ENCODE measurements around the gene NDUFB6.
"Not testable (repeated sequence)": the region's sequence is repeated elsewhere in the genome, so short reads cannot be mapped to it uniquely, and the experiment has no call there.

The NDUFB6 gene

DNA sequence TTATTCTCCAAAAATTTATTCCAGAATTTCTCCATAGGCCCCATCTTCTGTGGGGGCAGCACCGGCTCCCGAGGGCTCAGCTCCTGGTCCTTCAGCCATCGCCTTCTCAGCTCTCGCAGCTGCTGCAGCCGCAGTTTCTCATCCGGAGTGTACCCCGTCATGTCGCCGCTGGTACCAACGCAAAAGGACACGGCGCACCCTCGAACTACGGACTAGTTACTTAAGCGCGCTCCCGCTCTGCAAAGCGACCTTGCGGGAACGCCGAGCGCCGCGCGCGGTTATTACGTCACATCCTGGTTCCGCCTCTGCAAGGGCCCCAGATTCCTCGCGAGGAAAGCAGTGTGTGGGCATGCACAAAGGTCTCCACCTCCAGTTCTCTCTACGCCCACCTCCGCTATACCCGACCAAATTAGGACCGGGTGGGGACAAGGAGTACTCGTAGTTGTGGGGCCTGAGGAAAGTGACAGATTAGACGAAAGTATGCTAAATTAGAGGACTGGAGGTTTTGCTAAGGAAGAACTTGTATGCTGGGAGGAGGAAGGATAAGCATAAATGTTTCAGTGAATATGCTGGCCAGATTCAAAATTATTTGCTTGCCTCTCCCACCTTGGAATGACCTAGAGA, at the start of gene NDUFB6:
TSS of gene NDUFB6 (minus strand) at position 260 of the 624 bp plus-strand sequence. CDS start at position 161, 99 bp downstream.
- H3K36me3 ChIP-seq (ENCODE audit: control insufficient read depth in 1 of 2, insufficient read depth in 2 of 2, low read length in 2 of 2): peaks cover 0 to 3% of the 10 kb centered on the region in 2 donors
- H3K27ac ChIP-seq (ENCODE audit: low read length): peak within 1 kb of the TSS; percentile 91
- H3K4me3 ChIP-seq (ENCODE audit: low read depth in 1 of 2, low read length in 2 of 2): peak within 1 kb of the TSS; percentile 97 to 99

GRCh38 chr9:32618261-32618660, 45.3 kb upstream of the NDUFB6 start:
- no peak overlapping the region for H3K27ac ChIP-seq (ENCODE audit: low read length)
- no peaks in the 10 kb centered on the region for H3K27me3 ChIP-seq (ENCODE audit: low read depth, low read length)
- no peaks in the 10 kb centered on the region for H3K9me3 ChIP-seq (ENCODE audit: control insufficient read depth in 1 of 2, low read length in 2 of 2)
- no peaks in the 10 kb centered on the region for H3K4me1 ChIP-seq (ENCODE audit: control insufficient read depth in 1 of 2, insufficient read depth in 2 of 2, low read length in 2 of 2)
- no peak overlapping the region for H3K4me3 ChIP-seq (ENCODE audit: low read depth in 1 of 2, low read length in 2 of 2)
- H3K36me3 ChIP-seq (ENCODE audit: control insufficient read depth in 1 of 2, insufficient read depth in 2 of 2, low read length in 2 of 2): no peaks in the 10 kb centered on the region

More for the DNA sequence above, at the start of gene NDUFB6:
- Histone ChIP-seq H3K4me1 (ENCODE audit: control insufficient read depth in 1 of 2, insufficient read depth in 2 of 2, low read length in 2 of 2) (peaks cover 7 to 22% of the 10 kb centered on the region in 2 donors), H3K27me3 (ENCODE audit: low read depth, low read length) (no peaks in the 10 kb centered on the region), H3K9me3 (ENCODE audit: control insufficient read depth in 1 of 2, low read length in 2 of 2) (no peaks in the 10 kb centered on the region)

- Histone ChIP-seq H3K4me1 (ENCODE audit: control insufficient read depth in 1 of 2, insufficient read depth in 2 of 2, low read length in 2 of 2) (no peaks in the 10 kb centered on the region), H3K36me3 (ENCODE audit: control insufficient read depth in 1 of 2, insufficient read depth in 2 of 2, low read length in 2 of 2) (no peaks in the 10 kb centered on the region), H3K4me3 (ENCODE audit: low read depth in 1 of 2, low read length in 2 of 2) (no peak overlapping the region), H3K9me3 (ENCODE audit: control insufficient read depth in 1 of 2, low read length in 2 of 2) (peaks cover 0 to 5% of the 10 kb centered on the region in 2 donors), H3K27me3 (ENCODE audit: low read depth, low read length) (no peaks in the 10 kb centered on the region), H3K27ac (ENCODE audit: low read length) (no peak overlapping the region)
Observed at GRCh38 chr9:32606811-32607210, 33.9 kb upstream of the NDUFB6 start.

DNA sequence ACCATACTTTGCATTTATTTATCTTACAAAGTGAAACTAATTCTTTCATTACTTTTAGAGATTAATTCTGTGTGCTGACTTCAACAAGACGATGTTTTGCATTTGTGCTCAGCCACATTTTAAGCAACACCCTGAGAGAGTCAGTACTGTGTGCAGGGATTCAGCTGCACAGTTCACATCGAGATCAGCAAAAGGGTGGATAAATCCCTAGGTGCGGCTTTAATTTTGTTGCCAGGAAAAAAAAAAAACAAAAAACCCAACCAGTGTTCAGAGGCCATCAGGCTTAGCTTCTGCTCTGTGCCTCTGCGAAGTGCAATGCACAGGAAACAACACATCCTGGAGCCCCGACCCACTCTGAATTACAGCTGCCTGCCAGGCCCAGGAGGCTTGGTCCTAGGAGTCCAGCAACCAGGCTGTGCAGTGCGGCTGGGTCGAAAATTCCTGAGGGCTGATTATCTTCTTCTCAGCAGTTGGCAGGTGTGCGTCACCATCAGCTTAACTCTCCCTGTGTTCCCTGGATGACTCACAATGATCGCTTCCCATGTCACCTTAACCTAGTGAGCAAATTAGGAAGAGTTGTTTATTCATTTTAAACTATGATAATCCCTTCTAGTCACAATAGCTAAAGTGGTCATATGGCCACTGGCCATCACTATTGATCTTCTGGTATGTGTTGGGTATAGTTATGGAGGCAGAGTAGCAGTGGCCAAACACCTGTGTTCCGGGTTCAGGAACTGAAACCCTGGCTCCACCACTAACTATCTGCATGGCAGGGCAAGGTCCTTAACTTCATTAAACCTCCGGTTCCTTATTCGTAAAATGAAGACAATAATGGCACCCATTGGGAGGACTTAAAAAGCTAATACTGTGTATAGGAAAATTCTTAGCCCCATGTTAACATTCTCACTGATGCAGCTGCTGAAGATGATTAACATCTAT, 31.2 kb upstream of the NDUFB6 start:
- Histone ChIP-seq H3K27ac (ENCODE audit: low read length) (no peak overlapping the region), H3K4me3 (ENCODE audit: low read depth in 1 of 2, low read length in 2 of 2) (no peak overlapping the region), H3K9me3 (ENCODE audit: control insufficient read depth in 1 of 2, low read length in 2 of 2) (peaks cover 0 to 5% of the 10 kb centered on the region in 2 donors), H3K4me1 (ENCODE audit: control insufficient read depth in 1 of 2, insufficient read depth in 2 of 2, low read length in 2 of 2) (no peaks in the 10 kb centered on the region), H3K27me3 (ENCODE audit: low read depth, low read length) (no peaks in the 10 kb centered on the region), H3K36me3 (ENCODE audit: control insufficient read depth in 1 of 2, insufficient read depth in 2 of 2, low read length in 2 of 2) (no peaks in the 10 kb centered on the region)

GRCh38 chr9:32599021-32599420, 26.1 kb upstream of the NDUFB6 start:
- H3K27me3 ChIP-seq (ENCODE audit: low read depth, low read length); H3K9me3 ChIP-seq (ENCODE audit: control insufficient read depth in 1 of 2, low read length in 2 of 2); H3K4me3 ChIP-seq (ENCODE audit: low read depth in 1 of 2, low read length in 2 of 2); H3K36me3 ChIP-seq (ENCODE audit: control insufficient read depth in 1 of 2, insufficient read depth in 2 of 2, low read length in 2 of 2); H3K4me1 ChIP-seq (ENCODE audit: control insufficient read depth in 1 of 2, insufficient read depth in 2 of 2, low read length in 2 of 2); H3K27ac ChIP-seq (ENCODE audit: low read length): not testable (repeated sequence)

GRCh38 chr9:32596936-32597335, 24.0 kb upstream of the NDUFB6 start:
- no peaks in the 10 kb centered on the region for H3K9me3 ChIP-seq (ENCODE audit: control insufficient read depth in 1 of 2, low read length in 2 of 2)
- no peaks in the 10 kb centered on the region for H3K27me3 ChIP-seq (ENCODE audit: low read depth, low read length)
- H3K36me3 ChIP-seq (ENCODE audit: control insufficient read depth in 1 of 2, insufficient read depth in 2 of 2, low read length in 2 of 2): no peaks in the 10 kb centered on the region
- no peak overlapping the region for H3K27ac ChIP-seq (ENCODE audit: low read length)
- H3K4me3 ChIP-seq (ENCODE audit: low read depth in 1 of 2, low read length in 2 of 2): no peak overlapping the region
- no peaks in the 10 kb centered on the region for H3K4me1 ChIP-seq (ENCODE audit: control insufficient read depth in 1 of 2, insufficient read depth in 2 of 2, low read length in 2 of 2)

DNA sequence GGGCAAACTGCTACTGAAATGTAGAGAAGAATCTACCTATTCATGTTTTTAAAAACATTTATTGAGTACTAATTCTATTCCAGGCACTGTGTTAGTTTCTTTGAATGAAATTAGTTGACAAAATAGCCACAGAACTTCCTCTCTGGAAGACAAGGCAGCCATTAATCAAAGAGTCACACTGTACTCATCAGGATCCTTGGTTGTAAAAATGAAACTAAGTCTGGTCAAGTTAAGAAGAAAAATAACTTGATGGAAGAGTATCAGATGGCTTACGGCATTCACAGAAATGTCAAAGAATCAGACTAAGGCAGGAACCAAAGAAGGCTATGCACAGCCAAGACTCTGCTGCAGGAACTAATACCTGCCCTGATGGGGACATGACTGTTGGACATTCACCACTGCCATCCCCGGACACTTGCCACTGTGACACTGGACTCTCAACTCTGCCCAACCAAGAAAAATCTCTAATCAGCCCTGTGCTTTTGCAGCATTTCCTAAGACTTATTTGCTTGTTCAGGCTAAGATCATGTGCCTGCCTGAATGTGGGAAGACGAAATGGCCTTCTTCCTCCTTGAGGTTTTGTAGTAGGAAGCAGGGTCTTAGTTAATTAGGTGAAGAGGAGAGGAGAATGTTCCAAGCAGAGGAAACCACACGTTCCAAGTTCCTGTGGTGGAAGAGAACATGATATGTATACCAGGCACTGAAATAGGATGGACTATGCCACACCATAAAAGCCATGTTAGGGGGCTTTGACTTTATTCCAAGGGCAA, 23.3 kb upstream of the NDUFB6 start:
- Histone ChIP-seq H3K36me3 (ENCODE audit: control insufficient read depth in 1 of 2, insufficient read depth in 2 of 2, low read length in 2 of 2) (no peaks in the 10 kb centered on the region), H3K9me3 (ENCODE audit: control insufficient read depth in 1 of 2, low read length in 2 of 2) (no peaks in the 10 kb centered on the region), H3K27me3 (ENCODE audit: low read depth, low read length) (no peaks in the 10 kb centered on the region), H3K4me3 (ENCODE audit: low read depth in 1 of 2, low read length in 2 of 2) (no peak overlapping the region), H3K4me1 (ENCODE audit: control insufficient read depth in 1 of 2, insufficient read depth in 2 of 2, low read length in 2 of 2) (no peaks in the 10 kb centered on the region), H3K27ac (ENCODE audit: low read length) (no peak overlapping the region)

- Histone ChIP-seq H3K27ac (ENCODE audit: low read length) (no peak overlapping the region), H3K9me3 (ENCODE audit: control insufficient read depth in 1 of 2, low read length in 2 of 2) (no peaks in the 10 kb centered on the region), H3K36me3 (ENCODE audit: control insufficient read depth in 1 of 2, insufficient read depth in 2 of 2, low read length in 2 of 2) (no peaks in the 10 kb centered on the region), H3K4me1 (ENCODE audit: control insufficient read depth in 1 of 2, insufficient read depth in 2 of 2, low read length in 2 of 2) (no peaks in the 10 kb centered on the region), H3K4me3 (ENCODE audit: low read depth in 1 of 2, low read length in 2 of 2) (no peak overlapping the region), H3K27me3 (ENCODE audit: low read depth, low read length) (no peaks in the 10 kb centered on the region)
Observed at GRCh38 chr9:32590898-32591297, 17.9 kb upstream of the NDUFB6 start.

- H3K9me3 ChIP-seq (ENCODE audit: control insufficient read depth in 1 of 2, low read length in 2 of 2): no peaks in the 10 kb centered on the region
- no peaks in the 10 kb centered on the region for H3K4me1 ChIP-seq (ENCODE audit: control insufficient read depth in 1 of 2, insufficient read depth in 2 of 2, low read length in 2 of 2)
- H3K27ac ChIP-seq (ENCODE audit: low read length): no peak overlapping the region
- no peaks in the 10 kb centered on the region for H3K36me3 ChIP-seq (ENCODE audit: control insufficient read depth in 1 of 2, insufficient read depth in 2 of 2, low read length in 2 of 2)
- H3K27me3 ChIP-seq (ENCODE audit: low read depth, low read length): no peaks in the 10 kb centered on the region
- no peak overlapping the region for H3K4me3 ChIP-seq (ENCODE audit: low read depth in 1 of 2, low read length in 2 of 2)
Observed at GRCh38 chr9:32590476-32590875, 17.5 kb upstream of the NDUFB6 start.

DNA sequence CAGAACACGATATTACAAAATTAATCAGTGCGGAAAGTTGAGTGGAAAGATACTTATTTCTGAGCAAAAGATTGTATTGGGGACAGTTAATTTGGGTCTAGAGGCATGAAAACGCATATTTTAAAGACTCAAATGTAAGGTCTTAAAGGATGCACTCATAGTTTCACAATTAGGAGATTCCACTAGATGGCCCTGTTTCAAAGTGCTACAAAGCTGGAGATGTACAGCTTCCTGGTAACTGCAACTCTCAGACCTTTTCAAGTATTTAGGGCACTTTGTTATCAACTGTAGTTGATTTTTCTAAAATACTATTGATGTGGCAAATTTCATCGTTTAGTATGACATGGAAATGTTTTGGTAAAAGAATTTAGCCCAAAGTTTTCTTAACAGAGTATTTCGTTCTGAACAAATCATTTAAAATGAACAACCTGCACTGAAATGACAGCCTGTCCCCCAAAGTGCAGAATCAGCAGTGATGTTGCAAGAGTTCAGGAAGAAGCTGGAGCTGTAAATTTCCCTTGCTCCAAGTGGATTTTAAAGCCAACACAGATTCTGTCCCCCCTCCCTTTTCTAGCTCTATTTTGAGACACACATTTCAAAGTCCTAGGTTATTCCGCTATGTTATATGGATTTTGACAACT, 16.2 kb upstream of the NDUFB6 start:
- H3K36me3 ChIP-seq (ENCODE audit: control insufficient read depth in 1 of 2, insufficient read depth in 2 of 2, low read length in 2 of 2): no peaks in the 10 kb centered on the region
- H3K27me3 ChIP-seq (ENCODE audit: low read depth, low read length): no peaks in the 10 kb centered on the region
- H3K9me3 ChIP-seq (ENCODE audit: control insufficient read depth in 1 of 2, low read length in 2 of 2): no peaks in the 10 kb centered on the region
- H3K4me1 ChIP-seq (ENCODE audit: control insufficient read depth in 1 of 2, insufficient read depth in 2 of 2, low read length in 2 of 2): no peaks in the 10 kb centered on the region
- no peak overlapping the region for H3K4me3 ChIP-seq (ENCODE audit: low read depth in 1 of 2, low read length in 2 of 2)
- H3K27ac ChIP-seq (ENCODE audit: low read length): no peak overlapping the region

DNA sequence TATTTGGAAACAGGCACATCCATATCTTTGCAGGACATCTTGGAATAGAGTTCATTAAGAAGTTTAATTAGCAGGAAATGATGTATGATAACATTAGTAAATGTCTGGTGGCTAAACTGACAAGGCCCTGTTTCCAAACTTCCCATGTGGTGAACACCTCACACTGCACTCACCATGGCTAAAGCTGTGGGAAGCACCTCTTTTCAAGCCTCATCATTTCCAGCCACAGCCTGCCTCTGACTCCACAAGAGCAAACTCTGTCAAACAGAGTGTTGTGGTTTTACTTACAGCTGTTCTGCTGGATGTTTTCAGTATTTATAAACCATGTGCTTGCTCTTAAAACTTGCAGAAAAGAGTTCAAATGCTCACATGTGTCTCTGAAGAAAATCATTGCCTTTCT, 14.9 kb upstream of the NDUFB6 start:
- H3K27ac ChIP-seq (ENCODE audit: low read length): no peak overlapping the region
- H3K4me1 ChIP-seq (ENCODE audit: control insufficient read depth in 1 of 2, insufficient read depth in 2 of 2, low read length in 2 of 2): no peaks in the 10 kb centered on the region
- no peaks in the 10 kb centered on the region for H3K36me3 ChIP-seq (ENCODE audit: control insufficient read depth in 1 of 2, insufficient read depth in 2 of 2, low read length in 2 of 2)
- H3K4me3 ChIP-seq (ENCODE audit: low read depth in 1 of 2, low read length in 2 of 2): no peak overlapping the region
- H3K9me3 ChIP-seq (ENCODE audit: control insufficient read depth in 1 of 2, low read length in 2 of 2): no peaks in the 10 kb centered on the region
- no peaks in the 10 kb centered on the region for H3K27me3 ChIP-seq (ENCODE audit: low read depth, low read length)

All from muscle layer of duodenum (tissue), 2 donors.